ENCODE data around the gene FOCAD. TPM values are rescaled to one million over a fixed set of nuclear protein-coding genes. Genes with fewer than 3 reads are reported as not detected.

FOCAD gene
- total and polyA plus RNA-seq, 10 of the 15 experiments (the other 5 are each of a cell fraction or from before 2014, with no cell fraction given), result 13.7 to 93.0 (median 41.8) TPM

DNA sequence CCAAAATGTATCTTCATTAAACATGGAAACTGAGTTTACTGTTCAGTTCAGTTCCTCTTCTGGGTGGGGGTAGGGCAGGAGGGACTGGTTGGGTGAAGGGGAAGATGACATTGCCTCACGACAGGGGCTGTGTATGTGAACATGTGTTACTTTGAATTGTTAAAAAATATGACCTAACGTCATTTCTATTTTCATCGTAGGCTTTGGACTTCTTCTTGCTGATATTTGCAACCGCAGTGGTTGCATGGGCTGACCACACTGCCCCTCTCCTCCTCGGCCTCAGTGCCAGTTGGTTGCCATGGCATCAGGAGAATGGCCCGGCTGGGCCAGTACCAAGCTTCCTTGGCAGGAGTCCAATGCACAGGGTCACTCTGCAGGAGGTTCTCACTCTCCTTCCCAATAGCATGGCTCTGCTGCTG, 305.9 kb downstream of the FOCAD start:
- TF ChIP-seq JUND (IDR thresholded peaks at IDR 0.05; ENCODE audit: low read depth, low read length) (no peak), ESRRA (IDR thresholded peaks at IDR 0.05; ENCODE audit: low read length) (no peak), TBL1XR1 (IDR thresholded peaks at IDR 0.05; ENCODE audit: low read depth, low read length) (no peak), SMARCA5 (IDR thresholded peaks at IDR 0.05) (no peak), TARDBP (IDR thresholded peaks at IDR 0.05; ENCODE audit: borderline replicate concordance) (no peak), NFYB (IDR thresholded peaks at IDR 0.05; ENCODE audit: insufficient read depth, low read depth, low read length) (no peak), ZSCAN29 (IDR thresholded peaks at IDR 0.05) (no peak), REST (IDR thresholded peaks at IDR 0.05; ENCODE audit: low read depth, low read length) (no peak), PML (IDR thresholded peaks at IDR 0.05; ENCODE audit: low read length) (no peak), BACH1 (IDR thresholded peaks at IDR 0.05; ENCODE audit: borderline replicate concordance) (no peak), STAT3 (IDR thresholded peaks at IDR 0.05; ENCODE audit: low read depth, low read length) (no peak)
- TF ChIP-seq, protein P1, sequence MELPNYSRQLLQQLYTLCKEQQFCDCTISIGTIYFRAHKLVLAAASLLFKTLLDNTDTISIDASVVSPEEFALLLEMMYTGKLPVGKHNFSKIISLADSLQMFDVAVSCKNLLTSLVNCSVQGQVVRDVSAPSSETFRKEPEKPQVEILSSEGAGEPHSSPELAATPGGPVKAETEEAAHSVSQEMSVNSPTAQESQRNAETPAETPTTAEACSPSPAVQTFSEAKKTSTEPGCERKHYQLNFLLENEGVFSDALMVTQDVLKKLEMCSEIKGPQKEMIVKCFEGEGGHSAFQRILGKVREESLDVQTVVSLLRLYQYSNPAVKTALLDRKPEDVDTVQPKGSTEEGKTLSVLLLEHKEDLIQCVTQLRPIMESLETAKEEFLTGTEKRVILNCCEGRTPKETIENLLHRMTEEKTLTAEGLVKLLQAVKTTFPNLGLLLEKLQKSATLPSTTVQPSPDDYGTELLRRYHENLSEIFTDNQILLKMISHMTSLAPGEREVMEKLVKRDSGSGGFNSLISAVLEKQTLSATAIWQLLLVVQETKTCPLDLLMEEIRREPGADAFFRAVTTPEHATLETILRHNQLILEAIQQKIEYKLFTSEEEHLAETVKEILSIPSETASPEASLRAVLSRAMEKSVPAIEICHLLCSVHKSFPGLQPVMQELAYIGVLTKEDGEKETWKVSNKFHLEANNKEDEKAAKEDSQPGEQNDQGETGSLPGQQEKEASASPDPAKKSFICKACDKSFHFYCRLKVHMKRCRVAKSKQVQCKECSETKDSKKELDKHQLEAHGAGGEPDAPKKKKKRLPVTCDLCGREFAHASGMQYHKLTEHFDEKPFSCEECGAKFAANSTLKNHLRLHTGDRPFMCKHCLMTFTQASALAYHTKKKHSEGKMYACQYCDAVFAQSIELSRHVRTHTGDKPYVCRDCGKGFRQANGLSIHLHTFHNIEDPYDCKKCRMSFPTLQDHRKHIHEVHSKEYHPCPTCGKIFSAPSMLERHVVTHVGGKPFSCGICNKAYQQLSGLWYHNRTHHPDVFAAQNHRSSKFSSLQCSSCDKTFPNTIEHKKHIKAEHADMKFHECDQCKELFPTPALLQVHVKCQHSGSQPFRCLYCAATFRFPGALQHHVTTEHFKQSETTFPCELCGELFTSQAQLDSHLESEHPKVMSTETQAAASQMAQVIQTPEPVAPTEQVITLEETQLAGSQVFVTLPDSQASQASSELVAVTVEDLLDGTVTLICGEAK (IDR thresholded peaks at IDR 0.05; ENCODE audit: borderline replicate concordance), result no peak
- TF ChIP-seq, protein P2, sequence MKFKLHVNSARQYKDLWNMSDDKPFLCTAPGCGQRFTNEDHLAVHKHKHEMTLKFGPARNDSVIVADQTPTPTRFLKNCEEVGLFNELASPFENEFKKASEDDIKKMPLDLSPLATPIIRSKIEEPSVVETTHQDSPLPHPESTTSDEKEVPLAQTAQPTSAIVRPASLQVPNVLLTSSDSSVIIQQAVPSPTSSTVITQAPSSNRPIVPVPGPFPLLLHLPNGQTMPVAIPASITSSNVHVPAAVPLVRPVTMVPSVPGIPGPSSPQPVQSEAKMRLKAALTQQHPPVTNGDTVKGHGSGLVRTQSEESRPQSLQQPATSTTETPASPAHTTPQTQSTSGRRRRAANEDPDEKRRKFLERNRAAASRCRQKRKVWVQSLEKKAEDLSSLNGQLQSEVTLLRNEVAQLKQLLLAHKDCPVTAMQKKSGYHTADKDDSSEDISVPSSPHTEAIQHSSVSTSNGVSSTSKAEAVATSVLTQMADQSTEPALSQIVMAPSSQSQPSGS (IDR thresholded peaks at IDR 0.05; ENCODE audit: low read length), result no peak
- no peak for FAIRE-seq
- Histone ChIP-seq H3K9ac (ENCODE audit: control insufficient read depth, insufficient read depth, low read length) (no peak overlapping the region), H3K79me2 (ENCODE audit: control insufficient read depth, insufficient read depth, low read length) (no peaks in the 10 kb centered on the region), H3K27me3 (replicated peaks in 1 of 2; ENCODE audit: control insufficient read depth in 2 of 2, insufficient read depth in 2 of 2, low read length in 1 of 2) (no peaks in the 10 kb centered on the region), H2AFZ (ENCODE audit: control insufficient read depth, low read depth, low read length) (no peak overlapping the region), H3K4me1 (ENCODE audit: control insufficient read depth, insufficient read depth, low read length) (no peaks in the 10 kb centered on the region), H4K20me1 (ENCODE audit: control insufficient read depth, insufficient read depth) (no peaks in the 10 kb centered on the region), H3K27ac (ENCODE audit: control insufficient read depth, insufficient read depth) (no peak overlapping the region), H3K4me2 (ENCODE audit: control insufficient read depth, insufficient read depth) (no peak overlapping the region), H3K36me3 (ENCODE audit: control insufficient read depth in 2 of 2, insufficient read depth in 2 of 2, low read length in 1 of 2) (peaks cover 11 to 19% of the 10 kb centered on the region in 2 experiments; a peak in 3 of 4 replicates), H3K9me3 (replicated peaks; ENCODE audit: control insufficient read depth, insufficient read depth, low read length) (no peaks in the 10 kb centered on the region; the same call in 2 of the 3 replicates), H3K4me3 (no peak overlapping the region)
- RAD21 ChIA-PET (ENCODE audit: unreplicated experiment), result no interaction called here
- 89% methylated on average over 6 of the region's 6 CpGs for WGBS (ENCODE audit: insufficient coverage, insufficient replicate concordance, low lambda C conversion rate, missing lambda C conversion rate)
- SMC1A ChIA-PET (ENCODE audit: uncharacterized antibody, unreplicated experiment), result interaction anchor here (4.5 kb wide), 1 partner anchor 10 kb away, joined by 17 read pairs; no protein-coding TSS in a partner anchor
- intact Hi-C loops (cut with micrococcal nuclease; ENCODE audit: unreplicated experiment) (no loop called here), in situ Hi-C loops (cut with MboI) (no loop called here)
- ATAC-seq, result no peak
- no TSS peak for BruUV-seq (replicated peaks)
- CTCF ChIA-PET, result interaction anchor here (1.2 kb wide), 1 partner anchor 8 kb away, joined by 3 read pairs; no protein-coding TSS in a partner anchor
- no peak for DNase-seq (ENCODE audit: low read depth, low spot score)
- POLR2A ChIA-PET, result no interaction called here
